KOPT-K1 (cell line): ENCODE data around the gene L3MBTL2.
"Not testable (repeated sequence)": the region's sequence is repeated elsewhere in the genome, so short reads cannot be mapped to it uniquely, and the experiment has no call there.

ENCODE experiments used
- H3K27ac ChIP-seq: fragments of 200-600 bp; sonication (generic); 2 replicates; pipeline ENCODE4 v1.5.1; 2016; ENCODE audit warnings: antibody characterized with exemption, mild to moderate bottlenecking, low read depth, low read length; ENCODE audit not compliant: poor library complexity, severe bottlenecking
- H3K36me3 ChIP-seq: fragments of 200-600 bp; sonication (generic); 2 replicates; pipeline ENCODE4 v1.5.1; 2017; ENCODE audit warnings: antibody characterized with exemption, mild to moderate bottlenecking, low read length, moderate library complexity; ENCODE audit not compliant: insufficient read depth
- H3K9me3 ChIP-seq: fragments of 200-600 bp; sonication (generic); 2 replicates; pipeline ENCODE4 v1.5.1; 2017; ENCODE audit warnings: antibody characterized with exemption, low read length, mild to moderate bottlenecking; ENCODE audit not compliant: insufficient read depth, poor library complexity, severe bottlenecking

The L3MBTL2 gene

GRCh38 chr22:41245917-41246499 is 40.9 kb downstream of the L3MBTL2 start:
- Histone ChIP-seq H3K9me3 (no peaks in the 10 kb centered on the region), H3K27ac (no peak overlapping the region), H3K36me3 (peaks cover 72% of the 10 kb centered on the region)

GRCh38 chr22:41247703-41248102 is 42.6 kb downstream of the L3MBTL2 start:
- H3K36me3 ChIP-seq, result peaks cover 88% of the 10 kb centered on the region
- no peak overlapping the region for H3K27ac ChIP-seq

GRCh38 chr22:41248314-41248713 is 43.2 kb downstream of the L3MBTL2 start:
- Histone ChIP-seq H3K36me3 (peaks cover 94% of the 10 kb centered on the region), H3K9me3 (no peaks in the 10 kb centered on the region), H3K27ac (no peak overlapping the region)

More at GRCh38 chr22:41247703-41248102, 42.6 kb downstream of the L3MBTL2 start:
- no peaks in the 10 kb centered on the region for H3K9me3 ChIP-seq

GRCh38 chr22:41248758-41249157 is 43.6 kb downstream of the L3MBTL2 start:
- peaks cover 98% of the 10 kb centered on the region for H3K36me3 ChIP-seq
- H3K9me3 ChIP-seq, result no peaks in the 10 kb centered on the region
- H3K27ac ChIP-seq, result no peak overlapping the region

- peaks cover 99% of the 10 kb centered on the region for H3K36me3 ChIP-seq
- no peak overlapping the region for H3K27ac ChIP-seq
- H3K9me3 ChIP-seq, result no peaks in the 10 kb centered on the region
These were observed 44.3 kb downstream of the L3MBTL2 start for GRCh38 chr22:41249442-41249841.

GRCh38 chr22:41250127-41250526 is 45.0 kb downstream of the L3MBTL2 start:
- H3K9me3 ChIP-seq, result no peaks in the 10 kb centered on the region
- no peak overlapping the region for H3K27ac ChIP-seq
- peaks cover 99% of the 10 kb centered on the region for H3K36me3 ChIP-seq

GRCh38 chr22:41252365-41252764 is 47.3 kb downstream of the L3MBTL2 start:
- Histone ChIP-seq H3K27ac (no peak overlapping the region), H3K9me3 (no peaks in the 10 kb centered on the region), H3K36me3 (peaks cover 99% of the 10 kb centered on the region)

GRCh38 chr22:41254230-41254629 is 49.1 kb downstream of the L3MBTL2 start:
- peaks cover 99% of the 10 kb centered on the region for H3K36me3 ChIP-seq
- no peaks in the 10 kb centered on the region for H3K9me3 ChIP-seq
- no peak overlapping the region for H3K27ac ChIP-seq

- peaks cover 99% of the 10 kb centered on the region for H3K36me3 ChIP-seq
- no peak overlapping the region for H3K27ac ChIP-seq
These were observed 51.4 kb downstream of the L3MBTL2 start for GRCh38 chr22:41256254-41257253.

GRCh38 chr22:41257696-41258095 is 52.6 kb downstream of the L3MBTL2 start:
- H3K27ac ChIP-seq, result no peak overlapping the region
- peaks cover 100% of the 10 kb centered on the region for H3K36me3 ChIP-seq
- H3K9me3 ChIP-seq, result no peaks in the 10 kb centered on the region

More at GRCh38 chr22:41256254-41257253, 51.4 kb downstream of the L3MBTL2 start:
- no peaks in the 10 kb centered on the region for H3K9me3 ChIP-seq

- peaks cover 100% of the 10 kb centered on the region for H3K36me3 ChIP-seq
- H3K27ac ChIP-seq, H3K9me3 ChIP-seq: not testable (repeated sequence)
These were observed 54.6 kb downstream of the L3MBTL2 start for GRCh38 chr22:41259756-41260155.

GRCh38 chr22:41260871-41261270 is 55.8 kb downstream of the L3MBTL2 start:
- Histone ChIP-seq H3K27ac (no peak overlapping the region), H3K9me3 (no peaks in the 10 kb centered on the region), H3K36me3 (peaks cover 100% of the 10 kb centered on the region)

- Histone ChIP-seq H3K27ac (no peak overlapping the region), H3K36me3 (peaks cover 100% of the 10 kb centered on the region)
These were observed 56.6 kb downstream of the L3MBTL2 start for GRCh38 chr22:41261541-41262249.

GRCh38 chr22:41262250-41262765 is 57.2 kb downstream of the L3MBTL2 start:
- peaks cover 100% of the 10 kb centered on the region for H3K36me3 ChIP-seq
- H3K27ac ChIP-seq, result no peak overlapping the region
- H3K9me3 ChIP-seq, result no peaks in the 10 kb centered on the region

More at GRCh38 chr22:41261541-41262249, 56.6 kb downstream of the L3MBTL2 start:
- H3K9me3 ChIP-seq, result no peaks in the 10 kb centered on the region

- peaks cover 100% of the 10 kb centered on the region for H3K36me3 ChIP-seq
- no peak overlapping the region for H3K27ac ChIP-seq
These were observed 58.6 kb downstream of the L3MBTL2 start for GRCh38 chr22:41263704-41264103.

More at GRCh38 chr22:41263704-41264103, 58.6 kb downstream of the L3MBTL2 start:
- H3K9me3 ChIP-seq, result no peaks in the 10 kb centered on the region
